CD4-positive, alpha-beta T cell (primary cell): ENCODE results near the gene PUS3. TPM values are rescaled to one million over a fixed set of nuclear protein-coding genes. Genes with fewer than 3 reads are reported as not detected.
A peak's percentile ranks its signal among the peaks of the same experiment; 100 is the strongest.

Experiments
- ATAC-seq: fragments of 200-7000 bp; cut with Tn5 transposase; one replicate; pipeline ENCODE4 v1.10.0; 2022; ENCODE audit warnings: mild to moderate bottlenecking; ENCODE audit not compliant: poor library complexity
- CTCF ChIA-PET: fragments of 350-600 bp; sonication (Branson Sonifier 250); formaldehyde crosslinking; loops from one replicate; lab custom pipeline; 2021; ENCODE audit warnings: antibody characterized with exemption, inconsistent platforms; lab: Charles Lee
- POLR2A ChIA-PET: fragments of 350-600 bp; sonication (Branson Sonifier 250); formaldehyde crosslinking; loops from one replicate; lab custom pipeline; 2021; ENCODE audit warnings: antibody characterized with exemption, inconsistent platforms; lab: Charles Lee
- DNase-seq, 14 experiments: peaks; one replicate each; pipeline ENCODE4 v3.0.0-alpha.2; 2013 to 2020; ENCODE audit warnings: mixed read lengths in 2 of 14
- H3K27ac ChIP-seq, 2 donors: one replicate each; pipeline versions ENCODE4 v1.5.1 to v1.7.0; 2013; ENCODE audit warnings: low read length in 2 of 2, low read depth in 1 of 2, mild to moderate bottlenecking in 1 of 2
- H3K27me3 ChIP-seq, 2 experiments: 1 replicate in 1 of 2; 2 replicates in 1 of 2; pipeline versions ENCODE4 v1.6.1 to v1.7.0; 2013; ENCODE audit warnings: low read length in 2 of 2, control low read depth in 1 of 2, mild to moderate bottlenecking in 1 of 2, moderate library complexity in 1 of 2; ENCODE audit not compliant: insufficient read depth in 2 of 2, control insufficient read depth in 1 of 2
- H3K36me3 ChIP-seq: one replicate; pipeline ENCODE4 v1.6.1; 2013; ENCODE audit warnings: low read length, control low read depth; ENCODE audit not compliant: insufficient read depth
- H3K4me1 ChIP-seq: one replicate; pipeline ENCODE4 v1.6.1; 2013; ENCODE audit warnings: low read length, control low read depth; ENCODE audit not compliant: insufficient read depth
- H3K4me3 ChIP-seq: one replicate; pipeline ENCODE4 v1.5.1; 2013; ENCODE audit warnings: mild to moderate bottlenecking, low read length, moderate library complexity
- H3K9me3 ChIP-seq, 2 experiments: 1 replicate in 1 of 2; 2 replicates in 1 of 2; pipeline versions ENCODE4 v1.6.1 to v1.7.0; 2013; ENCODE audit warnings: low read length in 2 of 2, mild to moderate bottlenecking in 2 of 2, control low read depth in 1 of 2, moderate library complexity in 1 of 2; ENCODE audit not compliant: control insufficient read depth in 1 of 2, insufficient read depth in 1 of 2
- H3K27ac Mint-ChIP-seq: one replicate; pipeline ENCODE4 v1.8.0; 2020; ENCODE audit warnings: mixed read lengths
- H3K27me3 Mint-ChIP-seq: one replicate; pipeline ENCODE4 v1.8.0; 2021; ENCODE audit warnings: mixed read lengths
- H3K36me3 Mint-ChIP-seq: one replicate; pipeline ENCODE4 v1.8.0; 2021; ENCODE audit warnings: low read depth, mixed read lengths
- H3K4me1 Mint-ChIP-seq: one replicate; pipeline ENCODE4 v1.8.0; 2021; ENCODE audit warnings: low read depth, mixed read lengths
- H3K4me3 Mint-ChIP-seq: one replicate; pipeline ENCODE4 v1.8.0; 2020; ENCODE audit warnings: mild to moderate bottlenecking, mixed read lengths
- H3K9me3 Mint-ChIP-seq: one replicate; pipeline ENCODE4 v1.8.0; 2020; ENCODE audit warnings: mixed read lengths
- intact Hi-C, 2 experiments: fragments of 100-400 bp; cut with DNase I in 1 of 2; cut with micrococcal nuclease in 1 of 2; formaldehyde crosslinking; loops; one replicate each; pipeline versions ENCODE4 v1.15.1 to v1.9.0; 2023 to 2025; cut with DNase I, micrococcal nuclease
- total RNA-seq, 174 experiments: library from RNA in 2 of 174; stranded (reverse) in 2 of 174; gene quantifications; one replicate each; pipeline ENCODE4 v1.2.3 and lab custom pipeline; 2021 to 2026
- TF ChIP-seq, protein P1 (sequence below): fragments of 200-600 bp; IDR thresholded peaks from one replicate; pipeline ENCODE4 v1.8.0; 2022; ENCODE audit warnings: antibody characterized with exemption, mild to moderate bottlenecking

PUS3 gene
- total RNA-seq, 2 experiments from 2014 or later, result 6.0 to 7.3 TPM

DNA sequence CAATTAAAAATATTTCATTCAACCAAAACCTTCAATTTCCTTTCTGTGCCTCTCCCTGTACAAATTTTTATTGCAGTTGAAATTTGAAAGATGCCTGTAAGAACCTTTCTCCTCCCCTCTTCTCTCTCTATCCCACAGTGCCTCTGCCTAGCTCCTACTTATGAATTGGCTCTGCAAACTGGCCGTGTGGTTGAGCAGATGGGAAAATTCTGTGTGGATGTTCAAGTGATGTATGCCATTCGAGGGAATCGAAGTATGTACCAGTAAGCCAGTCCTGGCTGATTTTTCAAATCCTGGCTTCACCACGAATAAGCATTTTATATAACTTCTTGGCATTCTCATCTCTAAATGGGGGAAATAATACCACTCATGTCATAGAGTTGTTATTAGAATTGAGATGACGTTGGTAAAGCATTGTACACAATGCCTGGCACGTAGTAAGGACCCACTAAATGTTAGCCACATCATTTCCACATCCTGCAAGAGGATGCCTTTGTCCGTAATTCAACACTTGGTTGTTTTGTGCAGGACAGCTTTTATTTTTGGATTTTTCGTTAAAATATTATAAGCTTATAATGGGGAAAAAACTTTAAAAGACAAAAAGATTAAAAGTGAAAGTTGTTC, 7.3 kb upstream of the PUS3 start:
- H3K36me3 ChIP-seq, result no peaks in the 10 kb centered on the region
- ChIA-PET POLR2A (interaction anchor here (0.6 kb wide), 1 partner anchor 261 kb away, joined by 4 read pairs; no protein-coding TSS in a partner anchor), CTCF (no interaction called here)
- Mint-ChIP-seq H3K4me3 (no peak overlapping the region), H3K9me3 (no peaks in the 10 kb centered on the region), H3K27me3 (peaks cover 58% of the 10 kb centered on the region), H3K4me1 (peaks cover 3% of the 10 kb centered on the region), H3K36me3 (no peaks in the 10 kb centered on the region), H3K27ac (no peak overlapping the region)
- intact Hi-C loops, result no loop called here
- no peaks in the 10 kb centered on the region for H3K9me3 ChIP-seq
- H3K4me3 ChIP-seq, result no peak overlapping the region
- DNase-seq (no peak), ATAC-seq (no peak)
- H3K27me3 ChIP-seq, result peaks cover 2 to 22% of the 10 kb centered on the region in 2 experiments
- H3K4me1 ChIP-seq, result no peaks in the 10 kb centered on the region
- H3K27ac ChIP-seq, result no peak overlapping the region
- TF ChIP-seq, protein P1, sequence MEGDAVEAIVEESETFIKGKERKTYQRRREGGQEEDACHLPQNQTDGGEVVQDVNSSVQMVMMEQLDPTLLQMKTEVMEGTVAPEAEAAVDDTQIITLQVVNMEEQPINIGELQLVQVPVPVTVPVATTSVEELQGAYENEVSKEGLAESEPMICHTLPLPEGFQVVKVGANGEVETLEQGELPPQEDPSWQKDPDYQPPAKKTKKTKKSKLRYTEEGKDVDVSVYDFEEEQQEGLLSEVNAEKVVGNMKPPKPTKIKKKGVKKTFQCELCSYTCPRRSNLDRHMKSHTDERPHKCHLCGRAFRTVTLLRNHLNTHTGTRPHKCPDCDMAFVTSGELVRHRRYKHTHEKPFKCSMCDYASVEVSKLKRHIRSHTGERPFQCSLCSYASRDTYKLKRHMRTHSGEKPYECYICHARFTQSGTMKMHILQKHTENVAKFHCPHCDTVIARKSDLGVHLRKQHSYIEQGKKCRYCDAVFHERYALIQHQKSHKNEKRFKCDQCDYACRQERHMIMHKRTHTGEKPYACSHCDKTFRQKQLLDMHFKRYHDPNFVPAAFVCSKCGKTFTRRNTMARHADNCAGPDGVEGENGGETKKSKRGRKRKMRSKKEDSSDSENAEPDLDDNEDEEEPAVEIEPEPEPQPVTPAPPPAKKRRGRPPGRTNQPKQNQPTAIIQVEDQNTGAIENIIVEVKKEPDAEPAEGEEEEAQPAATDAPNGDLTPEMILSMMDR, result no peak

DNA sequence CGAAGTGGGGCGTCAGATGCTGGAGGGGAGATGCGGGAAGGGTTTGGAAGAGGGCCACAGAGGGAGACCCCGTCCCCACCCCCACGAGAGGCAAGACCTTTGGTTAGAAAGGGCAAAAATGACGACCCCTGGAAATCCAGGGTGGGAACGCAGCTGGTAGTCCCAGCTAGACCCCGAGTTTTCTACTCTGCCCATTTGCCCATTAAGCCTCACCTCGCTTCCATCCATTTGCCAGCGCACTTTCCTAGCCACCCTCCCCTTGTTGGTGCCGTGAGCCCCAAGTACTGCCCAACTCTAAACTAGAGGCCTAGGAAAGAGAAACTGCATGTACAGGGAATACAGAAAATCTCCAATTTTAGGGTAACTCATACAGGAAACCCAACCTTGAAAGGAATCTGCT, 1.7 kb upstream of the PUS3 start:
- POLR2A ChIA-PET, result no interaction called here
- Mint-ChIP-seq H3K36me3 (peaks cover 18% of the 10 kb centered on the region), H3K4me3 (peak overlapping the region; percentile 72), H3K9me3 (no peaks in the 10 kb centered on the region), H3K27ac (no peak overlapping the region), H3K27me3 (peaks cover 53% of the 10 kb centered on the region), H3K4me1 (peaks cover 38% of the 10 kb centered on the region)
- intact Hi-C loops, result loop anchor here in 1 of 2 experiments (5.0 kb wide), 4 partner anchors 163 to 1277 kb away; partner anchors contain the start of genes CHEK1, FOXRED1 and SRPRA
- Histone ChIP-seq H3K4me1 (peaks cover 29% of the 10 kb centered on the region), H3K9me3 (peaks cover 0 to 6% of the 10 kb centered on the region in 2 experiments), H3K36me3 (peaks cover 8% of the 10 kb centered on the region), H3K27ac (no peak overlapping the region), H3K27me3 (peaks cover 11 to 27% of the 10 kb centered on the region in 2 experiments), H3K4me3 (peak overlapping the region; percentile 24)
- CTCF ChIA-PET, result no interaction called here
- DNase-seq (no peak), ATAC-seq (no peak)
- TF ChIP-seq, protein P1, result no peak

DNA sequence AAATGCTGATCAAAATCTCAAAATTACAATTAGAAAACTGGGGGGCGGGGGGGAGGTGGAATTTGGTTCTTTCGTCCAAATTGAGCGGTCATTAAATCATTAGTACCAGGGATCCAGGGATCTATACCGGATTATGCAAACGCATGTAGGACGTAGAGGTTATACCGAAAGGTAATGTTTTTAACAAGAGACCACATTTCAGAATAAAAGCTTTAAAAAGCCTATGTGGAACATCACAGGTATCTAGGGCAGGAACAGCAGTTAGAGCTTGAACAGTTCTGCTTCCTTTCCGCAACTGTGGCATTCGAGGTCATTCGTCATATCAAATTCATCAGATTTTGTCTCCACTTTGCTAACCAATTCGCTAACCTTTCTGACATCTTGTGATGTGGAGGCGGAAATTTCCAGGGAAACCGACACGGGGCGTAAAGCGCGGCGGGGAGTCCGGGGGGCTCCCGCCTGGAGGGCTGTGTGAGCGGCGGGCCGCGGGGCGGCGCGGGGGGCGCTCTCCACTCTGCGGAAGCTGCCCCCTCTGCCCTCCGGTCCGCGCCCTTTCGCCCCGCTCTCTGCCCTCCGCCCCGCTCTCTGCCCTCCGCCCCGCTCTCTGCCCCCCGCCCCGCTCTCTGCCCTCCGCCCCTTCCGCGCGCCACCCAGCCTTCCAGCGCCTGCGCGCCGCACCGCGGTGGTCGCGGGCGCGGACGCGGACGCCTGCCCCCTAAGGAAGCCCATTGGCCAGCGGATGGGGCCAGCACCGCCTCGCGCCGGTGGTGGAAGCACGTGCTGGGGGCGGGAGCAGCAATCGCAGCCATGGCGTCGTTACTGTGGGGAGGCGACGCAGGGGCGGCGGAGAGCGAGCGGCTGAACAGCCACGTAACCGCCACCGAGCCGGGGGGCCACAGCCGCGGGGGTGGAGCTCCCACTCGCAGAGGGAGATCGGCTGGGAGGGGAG, 979 bp upstream of the PUS3 start, which contains the start of gene DDX25:
Gene DDX25 (plus strand): TSS at position 798 of the 949 bp plus-strand sequence. CDS start 10 bp downstream, at position 808.
- POLR2A ChIA-PET, result interaction anchor here (0.7 to 2.5 kb wide), 8 partner anchors 14 to 312 kb away, joined by 4 to 67 read pairs (median 6); partner anchors contain the start of genes CDON, CHEK1, FAM118B and HYLS1
- ATAC-seq (peak; percentile 32), DNase-seq (peak in 3 of 14 experiments; percentile 23 to 43 (median 41))
- H3K27me3 ChIP-seq, result peaks cover 10 to 27% of the 10 kb centered on the region in 2 experiments
- H3K36me3 ChIP-seq, result peaks cover 15% of the 10 kb centered on the region
- peaks cover 25% of the 10 kb centered on the region for H3K36me3 Mint-ChIP-seq
- peak within 1 kb of the TSS; percentile 88 for H3K27ac Mint-ChIP-seq
- H3K27ac ChIP-seq, result no peak within 1 kb of the TSS
- H3K4me1 ChIP-seq, result peaks cover 29% of the 10 kb centered on the region
- H3K4me3 Mint-ChIP-seq, result peak within 1 kb of the TSS; percentile 95
- peaks cover 0 to 6% of the 10 kb centered on the region in 2 experiments for H3K9me3 ChIP-seq
- TF ChIP-seq, protein P1, result no peak
- intact Hi-C loops, result loop anchor here (1.0 to 5.0 kb wide), 7 partner anchors 17 to 1277 kb away; partner anchors contain the start of genes HYLS1 (in 2 of the 2), CHEK1 (in 1 of the 2), FOXRED1 (in 1 of the 2) and SRPRA (in 1 of the 2)
- peak within 1 kb of the TSS; percentile 86 for H3K4me3 ChIP-seq
- H3K27me3 Mint-ChIP-seq, result peaks cover 50% of the 10 kb centered on the region
- no peaks in the 10 kb centered on the region for H3K9me3 Mint-ChIP-seq
- CTCF ChIA-PET, result interaction anchor here (1.3 to 1.6 kb wide), 2 partner anchors 11 to 29 kb away, joined by 3 to 4 read pairs; no protein-coding TSS in a partner anchor
- peaks cover 45% of the 10 kb centered on the region for H3K4me1 Mint-ChIP-seq
